K562 (cell line): Measurements from ENCODE around the gene PRDX1.

Experiments
- CC2D1A ChIP-seq: fragments of 450-650 bp; IDR thresholded peaks from 2 replicates; pipeline ENCODE4 v1.6.1; 2017; ENCODE audit warnings: mild to moderate bottlenecking
- CHD2 ChIP-seq: IDR thresholded peaks from 2 replicates; pipeline ENCODE4 v1.6.1; 2011; ENCODE audit warnings: low read depth, low read length
- CTCF ChIP-seq, 3 experiments: IDR thresholded peaks in 2 of 3; conservative IDR thresholded peaks in 1 of 3; 2 replicates each; pipeline ENCODE4 v1.5.1; 2011 to 2012; ENCODE audit warnings: low read length in 3 of 3, mild to moderate bottlenecking in 3 of 3, control low read depth in 2 of 3, improper control_type of control experiment in 1 of 3, inconsistent platforms in 1 of 3, low read depth in 1 of 3, mixed read lengths in 1 of 3, moderate library complexity in 1 of 3; ENCODE audit not compliant: insufficient read depth in 2 of 3
- EP400 ChIP-seq: fragments of 450-650 bp; IDR thresholded peaks from 2 replicates; pipeline ENCODE4 v1.6.1; 2017; ENCODE audit warnings: antibody characterized with exemption, mild to moderate bottlenecking, moderate library complexity
- FOXA3 ChIP-seq, 2 experiments: fragments of 450-650 bp in 1 of 2; sonication (generic) in 1 of 2; formaldehyde crosslinking; IDR thresholded peaks in 1 of 2; conservative IDR thresholded peaks in 1 of 2; 2 replicates each; pipeline versions ENCODE4 v1.4.0 to v1.8.0; 2020 to 2022; ENCODE audit warnings: mild to moderate bottlenecking in 2 of 2, missing genetic modification reagents in 1 of 2
- MBD2 ChIP-seq: sonication (generic); IDR thresholded peaks from 2 replicates; pipeline ENCODE4 v1.6.1; 2016; ENCODE audit warnings: low read depth, borderline replicate concordance
- MYNN ChIP-seq, 2 experiments: sonication (generic); formaldehyde crosslinking in 1 of 2; IDR thresholded peaks; 2 replicates each; pipeline versions ENCODE4 v1.5.0 to v1.6.1; 2016 to 2020; ENCODE audit warnings: antibody characterized with exemption in 1 of 2, missing genetic modification reagents in 1 of 2
- RBM22 ChIP-seq: fragments of 200-400 bp; formaldehyde crosslinking; IDR thresholded peaks from 2 replicates; pipeline ENCODE4 v1.6.1; 2018; ENCODE audit warnings: low read length, low read depth; ENCODE audit not compliant: poor library complexity, severe bottlenecking
- RCOR1 ChIP-seq, 2 experiments: IDR thresholded peaks; 2 replicates each; pipeline ENCODE4 v1.6.1; 2012; ENCODE audit warnings: low read depth in 2 of 2, low read length in 2 of 2, borderline replicate concordance in 1 of 2, improper control_type of control experiment in 1 of 2
- TAF1 ChIP-seq: IDR thresholded peaks from 2 replicates; pipeline ENCODE4 v1.6.1; 2011; ENCODE audit warnings: mild to moderate bottlenecking, low read length, moderate library complexity; ENCODE audit not compliant: insufficient read depth, control insufficient read depth, severe bottlenecking; ENCODE audit errors: extremely low read depth
- ZNF174 ChIP-seq: fragments of 250-450 bp; sonication (Bioruptor Pico); IDR thresholded peaks from 2 replicates; pipeline ENCODE4 v1.4.0; 2020; ENCODE audit warnings: mild to moderate bottlenecking
- ZNF655 ChIP-seq: fragments of 250-450 bp; sonication (Bioruptor Pico); IDR thresholded peaks from 2 replicates; pipeline ENCODE4 v1.5.0; 2021

GRCh38 chr1:45569571-45569961 lies 47.9 kb upstream of the PRDX1 start:
- TF ChIP-seq MYNN (IDR thresholded peaks at IDR 0.05) (no peak), MYNN (CRISPR knock-in tag; IDR thresholded peaks at IDR 0.05) (no peak), CC2D1A (no peak), CTCF (IDR thresholded peaks at IDR 0.05 in 2 of 3, conservative IDR thresholded peaks at IDR 0.05 in 1 of 3; ENCODE audit: insufficient read depth in 2 of 3, low read depth in 1 of 3, low read length in 3 of 3) (no peak), RCOR1 (IDR thresholded peaks at IDR 0.05; ENCODE audit: borderline replicate concordance in 1 of 2, low read depth in 2 of 2, low read length in 2 of 2) (no peak), EP400 (no peak), ZNF655 (CRISPR knock-in tag) (no peak), CHD2 (no peak), MBD2 (no peak), TAF1 (no peak), FOXA3 (CRISPR knock-in tag; conservative IDR thresholded peaks at IDR 0.05 in 1 of 2, IDR thresholded peaks at IDR 0.05 in 1 of 2) (no peak), ZNF174 (CRISPR knock-in tag) (no peak), RBM22 (no peak)
